Measurements from ENCODE around the gene ADAP1.

Gene ADAP1

GRCh38 chr7:853366-854117 lies 100.9 kb downstream of the ADAP1 start:
- no peak for DNase-seq

DNA sequence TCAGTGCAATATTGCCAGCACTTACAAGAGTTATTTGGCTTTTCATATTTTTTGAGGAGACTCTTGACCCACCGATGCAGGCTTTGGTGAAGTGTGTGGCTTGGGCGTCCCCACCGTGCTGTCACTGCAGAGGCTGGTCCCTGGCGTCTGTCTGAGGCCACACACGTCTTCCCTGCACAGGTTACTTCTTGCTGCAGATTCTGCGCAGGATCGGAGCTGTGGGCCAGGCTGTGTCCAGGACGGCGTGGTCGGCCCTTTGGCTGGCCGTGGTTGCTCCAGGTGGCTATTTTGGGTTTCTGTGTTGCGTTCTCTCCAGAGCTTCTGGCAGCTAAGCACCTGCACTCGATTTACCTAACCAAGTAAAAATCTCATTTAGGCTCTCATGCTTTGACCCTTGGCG lies 103.3 kb downstream of the ADAP1 start:
- no peak for DNase-seq

GRCh38 chr7:849781-850180 lies 104.7 kb downstream of the ADAP1 start:
- DNase-seq, result no peak

DNA sequence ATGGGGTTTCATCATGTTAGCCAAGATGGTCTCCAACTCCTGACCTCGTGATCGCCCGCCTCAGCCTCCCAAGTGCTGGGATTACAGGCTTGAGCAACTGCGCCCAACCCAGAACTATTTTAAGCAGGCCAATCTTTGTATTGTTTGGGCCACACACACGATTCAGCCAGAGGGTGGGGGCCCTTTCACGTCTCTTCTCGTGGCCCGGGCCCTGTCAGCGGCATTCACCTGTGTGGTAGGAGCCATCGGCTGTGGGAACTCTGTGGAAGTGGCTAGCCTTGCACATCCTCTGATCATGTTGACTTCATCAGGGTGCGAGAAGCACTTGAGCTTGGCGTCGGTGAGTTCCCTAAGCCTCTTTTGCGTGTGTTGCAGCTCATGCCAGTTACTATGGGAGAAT lies 105.3 kb downstream of the ADAP1 start:
- no peak for DNase-seq

Measured in SW 1271 (cell line).